ENCODE results near the gene OSGEPL1. TPM values are rescaled to one million over a fixed set of nuclear protein-coding genes. Genes with fewer than 3 reads are reported as not detected.

Gene OSGEPL1, protein sequence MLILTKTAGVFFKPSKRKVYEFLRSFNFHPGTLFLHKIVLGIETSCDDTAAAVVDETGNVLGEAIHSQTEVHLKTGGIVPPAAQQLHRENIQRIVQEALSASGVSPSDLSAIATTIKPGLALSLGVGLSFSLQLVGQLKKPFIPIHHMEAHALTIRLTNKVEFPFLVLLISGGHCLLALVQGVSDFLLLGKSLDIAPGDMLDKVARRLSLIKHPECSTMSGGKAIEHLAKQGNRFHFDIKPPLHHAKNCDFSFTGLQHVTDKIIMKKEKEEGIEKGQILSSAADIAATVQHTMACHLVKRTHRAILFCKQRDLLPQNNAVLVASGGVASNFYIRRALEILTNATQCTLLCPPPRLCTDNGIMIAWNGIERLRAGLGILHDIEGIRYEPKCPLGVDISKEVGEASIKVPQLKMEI
- total RNA-seq (2014; rRNA removed; shearing (Covaris generic)) (8.7 and 10.4 TPM in 2 replicates), total RNA-seq (2022) (10.4 and 12.8 TPM in 2 replicates), Bru-seq, nascent RNA (percentile 56 among the genes with signal in this experiment), BruChase-seq, experiment 1, labeled RNA remaining after a 6-hour chase (percentile 47 among the genes with signal in this experiment), BruChase-seq, experiment 2, labeled RNA remaining after a 2-hour chase (percentile 52 among the genes with signal in this experiment)
- long read RNA-seq, partial matches to known transcripts: 1 of 19 reads
- long read RNA-seq, other reads (novel, unspliced or antisense): 15 of 19 reads

DNA sequence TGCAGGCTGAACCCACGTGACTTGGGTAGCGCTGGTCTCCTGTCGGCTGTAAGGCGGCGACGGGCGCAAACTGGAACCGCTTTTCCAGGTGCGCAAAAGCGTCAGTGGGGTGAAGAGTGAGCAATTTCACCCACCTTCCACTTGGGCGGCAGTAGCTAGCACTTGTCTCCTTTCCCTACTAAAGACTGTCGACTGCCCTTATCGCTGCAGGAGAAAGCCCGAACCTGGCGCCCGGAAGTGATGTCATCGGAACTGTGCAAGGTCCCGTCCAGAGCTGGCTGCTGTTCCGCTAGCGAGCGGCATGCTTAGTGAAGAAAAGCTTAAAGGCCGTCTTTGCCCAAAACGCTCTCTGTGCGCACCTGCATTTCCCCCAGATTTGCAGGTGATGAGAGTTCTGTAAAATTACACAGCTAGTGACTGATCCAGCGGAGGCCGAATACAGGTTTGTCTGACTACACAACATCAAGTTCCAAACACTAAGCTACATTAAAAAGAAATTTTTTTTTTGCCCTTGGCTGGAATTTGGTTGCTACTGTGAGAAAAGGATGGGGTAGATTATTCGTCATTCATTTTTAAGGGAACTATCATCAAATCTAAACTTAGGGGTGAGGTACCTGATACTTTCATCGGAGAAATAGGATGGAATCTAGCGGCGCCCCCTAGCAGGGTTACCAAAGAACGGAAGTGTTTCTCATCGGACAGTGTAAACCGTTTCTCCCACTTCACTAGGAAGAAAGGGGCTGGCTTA is at the start of gene OSGEPL1:
Gene OSGEPL1 (minus strand): TSS at position 242 of the 748 bp plus-strand sequence. CDS start 1,152 bp downstream, outside the sequence.
- peak within 1 kb of the TSS; percentile 82 for H3K4me3 ChIP-seq (ENCODE audit: low read depth, low read length, poor library complexity, severe bottlenecking)
- no peaks in the 10 kb centered on the region for H3K9me2 ChIP-seq (ENCODE audit: insufficient read depth, low read length)
- DNase-seq (ENCODE audit: low spot score): peak; percentile 96
- BruUV-seq (replicated peaks): TSS peak; percentile 90
- no peaks in the 10 kb centered on the region for H3K9me3 ChIP-seq (ENCODE audit: low read length)
- peaks cover 20% of the 10 kb centered on the region for H3K4me1 ChIP-seq (ENCODE audit: insufficient read depth, low read length, poor library complexity, severe bottlenecking)
- peaks cover 24% of the 10 kb centered on the region for H3K36me3 ChIP-seq (ENCODE audit: insufficient read depth, low read length)
- peaks cover 14% of the 10 kb centered on the region; the same call in 1 of the 2 replicates for H3K79me2 ChIP-seq (ENCODE audit: insufficient read depth, low read depth, low read length)
- ChIA-PET POLR2A (interaction anchor here (0.6 to 3.9 kb wide), 26 partner anchors 10 to 1969 kb away, joined by 3 to 21 read pairs (median 4); partner anchors contain the start of genes ASNSD1, HIBCH, NEMP2 and ORMDL1), CTCF (ENCODE audit: unreplicated experiment) (interaction anchor here (0.7 to 1.3 kb wide), 5 partner anchors 10 to 102 kb away, joined by 3 to 4 read pairs (median 3); no protein-coding TSS in a partner anchor)
- no peaks in the 10 kb centered on the region for H4K20me1 ChIP-seq (ENCODE audit: insufficient read depth, low read length)
- TF ChIP-seq EZH2phosphoT487 (IDR thresholded peaks at IDR 0.05; ENCODE audit: borderline replicate concordance, low read depth, low read length): no peak
- TF ChIP-seq, protein P1, sequence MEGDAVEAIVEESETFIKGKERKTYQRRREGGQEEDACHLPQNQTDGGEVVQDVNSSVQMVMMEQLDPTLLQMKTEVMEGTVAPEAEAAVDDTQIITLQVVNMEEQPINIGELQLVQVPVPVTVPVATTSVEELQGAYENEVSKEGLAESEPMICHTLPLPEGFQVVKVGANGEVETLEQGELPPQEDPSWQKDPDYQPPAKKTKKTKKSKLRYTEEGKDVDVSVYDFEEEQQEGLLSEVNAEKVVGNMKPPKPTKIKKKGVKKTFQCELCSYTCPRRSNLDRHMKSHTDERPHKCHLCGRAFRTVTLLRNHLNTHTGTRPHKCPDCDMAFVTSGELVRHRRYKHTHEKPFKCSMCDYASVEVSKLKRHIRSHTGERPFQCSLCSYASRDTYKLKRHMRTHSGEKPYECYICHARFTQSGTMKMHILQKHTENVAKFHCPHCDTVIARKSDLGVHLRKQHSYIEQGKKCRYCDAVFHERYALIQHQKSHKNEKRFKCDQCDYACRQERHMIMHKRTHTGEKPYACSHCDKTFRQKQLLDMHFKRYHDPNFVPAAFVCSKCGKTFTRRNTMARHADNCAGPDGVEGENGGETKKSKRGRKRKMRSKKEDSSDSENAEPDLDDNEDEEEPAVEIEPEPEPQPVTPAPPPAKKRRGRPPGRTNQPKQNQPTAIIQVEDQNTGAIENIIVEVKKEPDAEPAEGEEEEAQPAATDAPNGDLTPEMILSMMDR (conservative IDR thresholded peaks at IDR 0.05; ENCODE audit: low read length): peak; percentile 85
- peak within 1 kb of the TSS; percentile 97 for H2AFZ ChIP-seq (ENCODE audit: low read length)
- intact Hi-C loops (cut with micrococcal nuclease; ENCODE audit: unreplicated experiment): loop anchor here (1.0 to 10.0 kb wide), 4 partner anchors 22 to 772 kb away; partner anchors contain the start of genes ASNSD1, HIBCH, NEMP2 and ORMDL1
- peak within 1 kb of the TSS; percentile 78 for H3K4me2 ChIP-seq (ENCODE audit: low read length)
- H3K27ac ChIP-seq (ENCODE audit: low read depth, low read length, poor library complexity, severe bottlenecking): peak within 1 kb of the TSS; percentile 97

DNA sequence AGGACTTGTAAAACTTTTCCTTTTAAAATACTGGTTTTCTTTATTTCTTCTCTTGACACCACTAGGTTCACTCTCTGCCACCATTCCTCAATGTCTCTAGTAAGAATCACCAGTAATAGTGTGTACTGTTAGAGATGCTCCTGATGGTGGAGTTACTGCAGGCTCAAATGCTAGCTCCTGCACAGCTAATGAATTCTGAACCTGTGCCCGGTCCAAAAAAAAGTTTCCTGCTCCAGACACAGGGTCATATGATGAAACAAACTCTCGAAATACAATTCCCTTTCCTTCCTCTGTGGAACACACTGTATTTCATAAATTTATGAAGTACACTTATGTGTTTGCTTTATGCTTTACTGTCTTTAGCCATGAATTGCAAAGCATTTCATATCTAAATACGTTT is 40.8 kb upstream of the OSGEPL1 start:
- H3K79me2 ChIP-seq (ENCODE audit: insufficient read depth, low read depth, low read length): 0 out of 2 replicates have a peak, but pooled peaks cover 12% of the 10 kb centered on the region
- no peak for DNase-seq (ENCODE audit: low spot score)
- peaks cover 91% of the 10 kb centered on the region for H3K36me3 ChIP-seq (ENCODE audit: insufficient read depth, low read length)
- H3K9me2 ChIP-seq (ENCODE audit: insufficient read depth, low read length): no peaks in the 10 kb centered on the region
- intact Hi-C loops (cut with micrococcal nuclease; ENCODE audit: unreplicated experiment): no loop called here
- TF ChIP-seq, protein P1 (conservative IDR thresholded peaks at IDR 0.05; ENCODE audit: low read length): no peak
- no peak for TF ChIP-seq EZH2phosphoT487 (IDR thresholded peaks at IDR 0.05; ENCODE audit: borderline replicate concordance, low read depth, low read length)
- CTCF ChIA-PET (ENCODE audit: unreplicated experiment): no interaction called here
- no peak overlapping the region for H2AFZ ChIP-seq (ENCODE audit: low read length)
- H4K20me1 ChIP-seq (ENCODE audit: insufficient read depth, low read length): 0 out of 2 replicates have a peak, but pooled peaks cover 7% of the 10 kb centered on the region
- peaks cover 4% of the 10 kb centered on the region for H3K4me1 ChIP-seq (ENCODE audit: insufficient read depth, low read length, poor library complexity, severe bottlenecking)
- no peaks in the 10 kb centered on the region for H3K9me3 ChIP-seq (ENCODE audit: low read length)
- POLR2A ChIA-PET: no interaction called here
- no peak overlapping the region for H3K4me2 ChIP-seq (ENCODE audit: low read length)
- H3K4me3 ChIP-seq (ENCODE audit: low read depth, low read length, poor library complexity, severe bottlenecking): no peak overlapping the region
- BruUV-seq (replicated peaks): no TSS peak
- no peak overlapping the region for H3K27ac ChIP-seq (ENCODE audit: low read depth, low read length, poor library complexity, severe bottlenecking)
